Left cardiac atrium (tissue), 4 donors: Measurements from ENCODE around the gene TMEM91. TPM values are rescaled to one million over a fixed set of nuclear protein-coding genes. Genes with fewer than 3 reads are reported as not detected.

Source experiments
- ATAC-seq, 2 donors: fragments of 200-7000 bp; cut with Tn5 transposase; one replicate each; pipeline ENCODE4 v1.9.1; 2020; ENCODE audit warnings: mild to moderate bottlenecking in 2 of 2, moderate library complexity in 2 of 2
- DNase-seq: peaks from one replicate; pipeline ENCODE4 v3.0.0-alpha.2; 2020
- intact Hi-C, 2 donors: fragments of 100-400 bp; cut with DNase I; formaldehyde crosslinking; loops; one replicate each; pipeline versions ENCODE4 v1.14.1 to v1.15.1; 2022 to 2023
- total RNA-seq, 2 donors: library from RNA; stranded (reverse); fragmentation: NEBNext Ultra II Directional; extraction: Animal tissue kit (Norgen Biotek cat#: 25700); gene quantifications; one replicate each; pipeline ENCODE4 v1.2.1, GENCODE V29; 2021
- donor health status: DM: no; HTN: yes; CAD: no.
- donor health status: DM: no; HTN: yes; CAD: no; lungs with severe emphysema.
- donor health status: DM: yes; HTN: yes; CAD: no.
- donor health status: Dilated cardiomyopathy.

TMEM91 gene
- total RNA-seq, 2 donors from 2014 or later: 6.3 to 6.8 TPM

DNA sequence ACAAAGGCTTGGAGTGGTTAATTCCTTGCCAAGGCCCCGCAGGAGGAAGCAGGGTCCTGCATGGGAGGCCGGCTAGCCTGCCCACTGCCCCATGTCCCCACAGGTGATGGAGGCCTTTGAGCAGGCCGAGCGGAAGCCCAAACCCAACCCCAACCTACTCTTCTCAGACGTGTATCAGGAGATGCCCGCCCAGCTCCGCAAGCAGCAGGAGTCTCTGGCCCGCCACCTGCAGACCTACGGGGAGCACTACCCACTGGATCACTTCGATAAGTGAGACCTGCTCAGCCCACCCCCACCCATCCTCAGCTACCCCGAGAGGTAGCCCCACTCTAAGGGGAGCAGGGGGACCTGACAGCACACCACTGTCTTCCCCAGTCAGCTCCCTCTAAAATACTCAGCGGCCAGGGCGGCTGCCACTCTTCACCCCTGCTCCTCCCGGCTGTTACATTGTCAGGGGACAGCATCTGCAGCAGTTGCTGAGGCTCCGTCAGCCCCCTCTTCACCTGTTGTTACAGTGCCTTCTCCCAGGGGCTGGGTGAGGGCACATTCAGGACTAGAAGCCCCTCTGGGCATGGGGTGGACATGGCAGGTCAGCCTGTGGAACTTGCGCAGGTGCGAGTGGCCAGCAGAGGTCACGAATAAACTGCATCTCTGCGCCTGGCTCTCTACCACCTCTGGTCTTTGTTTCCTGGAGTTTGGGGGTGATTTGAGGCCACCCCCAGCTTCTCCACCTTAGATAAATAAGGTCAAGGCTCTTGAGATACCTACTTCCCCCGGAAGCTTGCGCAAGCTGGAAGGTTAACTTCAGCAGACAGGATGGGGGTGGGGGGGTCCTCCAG, 48.2 kb downstream of the TMEM91 start:
- no peak for DNase-seq

DNA sequence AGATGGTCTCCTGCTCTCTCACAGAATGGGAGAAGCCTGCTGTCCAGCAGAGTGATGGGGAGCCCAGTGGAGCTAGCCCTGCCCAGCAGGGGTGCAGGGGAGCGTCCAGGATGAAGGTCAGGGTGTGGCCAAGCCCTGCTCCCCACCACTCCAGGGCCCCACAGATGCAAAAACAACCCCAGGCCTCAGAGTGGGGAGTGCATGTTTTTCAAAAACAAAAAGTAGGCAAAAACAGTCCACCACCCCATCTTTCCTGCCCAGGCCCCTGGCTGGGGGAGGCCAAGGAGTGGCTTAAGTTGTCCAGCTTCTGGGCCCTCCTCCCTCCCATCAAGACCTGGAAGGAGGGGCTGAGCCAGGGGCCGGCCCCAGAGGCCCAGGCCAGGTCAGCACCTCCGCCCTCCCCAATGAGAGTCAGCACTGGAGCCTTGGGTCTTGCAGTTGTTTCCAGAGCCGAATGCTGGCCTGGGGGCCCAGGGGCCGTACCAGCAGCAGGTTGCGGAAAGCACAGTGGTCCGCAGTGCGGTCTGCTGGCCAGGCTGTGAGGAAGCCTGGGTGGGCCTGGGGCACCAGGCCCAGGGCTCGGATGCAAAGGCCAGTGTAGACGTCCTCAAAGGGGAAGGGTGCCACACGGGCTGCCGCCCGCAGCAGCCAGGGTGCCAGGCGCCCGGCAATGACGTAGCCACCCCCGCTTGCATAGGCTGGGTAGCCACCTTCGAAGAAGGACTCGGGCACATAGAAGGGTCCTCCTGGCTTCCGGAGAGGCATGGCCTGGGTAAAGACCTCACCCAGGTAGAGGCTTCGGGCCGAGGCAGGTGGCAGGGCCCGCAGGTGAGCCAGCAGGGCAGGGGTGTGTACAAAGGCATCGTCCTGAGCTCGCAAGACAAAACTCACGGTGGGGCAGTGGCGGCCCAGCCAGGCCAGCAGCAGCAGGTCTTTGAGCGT, 49.1 kb downstream of the TMEM91 start:
- DNase-seq (no peak), ATAC-seq (no peak)
- intact Hi-C loops: no loop called here

More for the DNA sequence above, 48.2 kb downstream of the TMEM91 start:
- intact Hi-C loops: no loop called here
- ATAC-seq: no peak

DNA sequence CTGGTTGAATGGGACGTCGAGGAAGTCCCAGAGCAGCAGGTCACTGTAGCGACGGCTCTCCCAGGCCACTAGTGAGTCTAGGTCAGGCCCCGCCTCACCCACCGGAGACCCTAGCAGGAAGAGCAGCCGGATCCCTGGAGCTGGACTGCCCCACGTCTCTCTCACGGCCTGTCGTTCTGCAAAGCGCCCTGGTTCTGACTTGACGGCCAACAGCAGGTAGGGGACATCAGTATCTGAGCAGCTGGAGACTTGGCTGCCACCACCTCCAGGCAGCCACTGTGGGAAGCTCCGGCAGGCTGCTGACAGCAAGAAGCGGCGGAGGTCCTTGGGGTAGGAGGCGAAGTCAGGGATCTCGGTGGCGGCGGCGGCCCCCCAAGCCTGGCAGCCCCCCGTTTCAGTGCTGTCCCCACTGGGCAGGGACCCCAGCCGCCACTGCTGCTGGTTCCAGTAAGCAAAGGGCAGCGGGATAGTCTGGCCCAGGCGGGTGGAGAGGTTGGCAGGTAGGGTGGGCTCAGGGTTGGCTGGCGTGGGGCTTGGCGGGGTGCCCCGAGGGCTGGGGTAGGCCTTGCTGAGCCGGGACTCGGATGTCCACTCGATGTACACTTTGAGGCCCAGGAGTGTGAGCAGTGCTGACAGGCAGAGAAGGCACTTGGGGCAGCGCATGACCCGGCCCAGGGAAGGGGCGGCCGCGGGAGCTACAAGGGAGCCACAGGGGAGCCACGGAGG, 49.9 kb downstream of the TMEM91 start:
- ATAC-seq (peak in 1 of 2 donors; percentile 3), DNase-seq (no peak)
- intact Hi-C loops: no loop called here

DNA sequence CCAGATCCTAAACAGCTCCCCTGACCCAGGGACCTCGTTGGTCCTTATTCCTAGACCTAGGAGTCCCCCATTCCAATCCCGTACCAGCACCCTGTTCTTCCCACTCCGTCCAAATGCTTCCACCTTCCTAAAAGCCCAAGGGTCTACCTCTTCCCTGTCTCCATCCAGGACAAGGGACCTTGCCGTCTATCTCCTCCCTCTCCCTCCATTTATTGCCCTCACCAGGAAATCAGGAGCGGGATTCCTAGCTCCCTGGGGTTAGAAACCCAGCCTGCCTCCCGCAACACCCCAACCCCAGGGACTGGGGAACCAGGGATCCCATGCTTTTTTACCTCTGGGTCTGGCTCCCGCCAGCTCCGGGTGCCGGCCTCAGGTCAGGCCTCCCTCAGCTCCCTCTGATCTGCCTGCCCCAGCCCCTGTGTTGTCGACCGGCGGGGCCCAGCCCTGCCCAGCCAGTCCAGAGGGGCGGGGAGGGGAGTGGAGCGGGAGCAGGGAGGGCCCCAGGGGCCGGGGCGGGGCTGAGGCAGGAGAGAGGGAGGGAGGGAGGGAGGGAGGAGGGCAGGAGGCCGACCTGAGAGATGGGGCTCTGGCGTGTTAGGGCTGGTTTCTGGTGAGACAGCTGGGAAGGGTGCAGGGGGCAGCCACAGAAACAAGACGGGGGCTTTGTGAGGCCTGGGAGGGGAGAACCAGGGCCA, 50.8 kb downstream of the TMEM91 start, which contains the start of gene B3GNT8:
TSS of gene B3GNT8 (minus strand) at position 423 of the 695 bp plus-strand sequence. CDS start 596 bp downstream, outside the sequence.
- intact Hi-C loops: no loop called here
- ATAC-seq (peak; percentile 88 to 92), DNase-seq (peak; percentile 87)

DNA sequence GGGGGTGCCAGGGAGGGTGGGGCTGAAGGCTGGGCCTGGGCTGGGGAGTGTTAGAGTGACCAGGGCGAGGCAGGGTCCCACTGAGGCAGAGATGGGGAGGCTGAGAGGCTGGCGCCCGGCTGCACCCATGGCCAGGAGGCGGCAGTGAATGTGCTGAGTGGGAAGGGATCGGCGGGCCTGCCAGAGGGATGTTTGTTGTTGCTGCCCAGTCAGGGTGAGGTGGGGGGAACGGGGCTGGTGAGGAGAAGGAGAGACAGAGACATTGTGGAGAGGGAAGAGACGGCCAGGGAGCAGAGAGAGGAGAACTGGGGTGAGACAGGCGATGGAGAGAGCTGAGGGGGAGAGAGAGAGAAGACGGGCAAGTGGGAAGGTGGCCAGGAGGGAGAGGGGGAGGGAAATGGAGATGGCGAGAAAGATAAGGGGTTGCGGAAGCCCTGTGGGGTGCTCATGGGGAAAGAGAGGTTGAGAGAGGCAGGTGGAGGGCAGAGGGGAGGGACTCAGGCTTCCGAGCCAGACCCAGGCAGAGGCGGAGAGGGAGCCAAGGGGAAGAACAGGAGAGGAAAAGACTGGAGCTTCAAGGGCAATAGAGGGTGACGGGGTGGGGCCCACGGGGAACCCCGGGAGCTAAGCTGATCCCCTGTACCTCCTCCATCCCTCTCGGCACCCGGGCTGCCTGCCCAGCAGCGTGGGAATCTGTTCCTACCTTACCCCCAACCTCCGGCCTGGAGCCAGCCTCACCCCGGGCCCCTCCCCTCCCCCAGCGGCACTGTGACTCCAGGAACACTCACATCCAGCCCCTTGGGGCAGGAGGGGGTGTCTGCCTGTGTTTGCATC, 51.5 kb downstream of the TMEM91 start:
- ATAC-seq: peak; percentile 29 to 42
- intact Hi-C loops: no loop called here
- DNase-seq: no peak

DNA sequence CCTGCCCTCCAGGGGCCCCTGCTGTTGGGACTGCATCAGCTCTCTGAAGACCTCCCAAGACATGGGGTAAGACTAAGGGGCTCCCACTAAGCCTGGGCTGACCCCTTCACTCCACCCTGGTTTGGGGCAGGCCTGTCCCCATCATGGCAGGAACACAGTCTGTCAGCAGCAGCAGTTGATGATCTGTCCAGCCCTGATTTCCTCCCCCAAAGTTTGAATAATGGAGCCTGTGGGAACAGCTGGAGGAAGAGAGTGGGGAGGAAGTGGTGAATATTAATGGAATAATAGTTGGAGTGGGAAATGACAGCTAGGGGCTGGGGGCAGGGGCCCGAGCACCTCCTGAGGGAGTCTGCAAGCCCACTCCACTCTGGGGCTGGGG, 52.1 kb downstream of the TMEM91 start:
- no peak for DNase-seq
- ATAC-seq: no peak
- intact Hi-C loops: no loop called here

DNA sequence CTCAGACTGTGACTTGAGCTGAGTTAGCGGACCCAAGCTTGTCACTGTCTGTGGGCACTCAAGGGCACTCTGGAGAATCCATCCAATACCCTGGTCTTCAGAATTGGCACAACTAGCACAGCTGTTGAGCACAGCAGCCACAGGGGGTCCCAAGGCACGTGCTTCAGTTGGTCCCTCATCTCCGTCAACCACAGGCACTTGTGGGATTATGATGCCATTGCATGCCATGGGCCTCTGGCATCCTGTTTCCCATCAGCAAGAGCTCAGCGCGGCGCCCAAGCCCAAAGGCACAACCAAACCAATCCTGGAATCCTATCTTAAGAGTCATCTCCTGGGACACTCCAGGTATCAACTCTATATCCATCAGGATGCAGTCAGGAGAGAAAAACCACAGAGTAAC, 54.6 kb downstream of the TMEM91 start:
- DNase-seq (no peak), ATAC-seq (no peak)
- intact Hi-C loops: loop anchor here in 1 of 2 donors (10.0 kb wide), 1 partner anchor 106 kb away; no protein-coding TSS in a partner anchor

DNA sequence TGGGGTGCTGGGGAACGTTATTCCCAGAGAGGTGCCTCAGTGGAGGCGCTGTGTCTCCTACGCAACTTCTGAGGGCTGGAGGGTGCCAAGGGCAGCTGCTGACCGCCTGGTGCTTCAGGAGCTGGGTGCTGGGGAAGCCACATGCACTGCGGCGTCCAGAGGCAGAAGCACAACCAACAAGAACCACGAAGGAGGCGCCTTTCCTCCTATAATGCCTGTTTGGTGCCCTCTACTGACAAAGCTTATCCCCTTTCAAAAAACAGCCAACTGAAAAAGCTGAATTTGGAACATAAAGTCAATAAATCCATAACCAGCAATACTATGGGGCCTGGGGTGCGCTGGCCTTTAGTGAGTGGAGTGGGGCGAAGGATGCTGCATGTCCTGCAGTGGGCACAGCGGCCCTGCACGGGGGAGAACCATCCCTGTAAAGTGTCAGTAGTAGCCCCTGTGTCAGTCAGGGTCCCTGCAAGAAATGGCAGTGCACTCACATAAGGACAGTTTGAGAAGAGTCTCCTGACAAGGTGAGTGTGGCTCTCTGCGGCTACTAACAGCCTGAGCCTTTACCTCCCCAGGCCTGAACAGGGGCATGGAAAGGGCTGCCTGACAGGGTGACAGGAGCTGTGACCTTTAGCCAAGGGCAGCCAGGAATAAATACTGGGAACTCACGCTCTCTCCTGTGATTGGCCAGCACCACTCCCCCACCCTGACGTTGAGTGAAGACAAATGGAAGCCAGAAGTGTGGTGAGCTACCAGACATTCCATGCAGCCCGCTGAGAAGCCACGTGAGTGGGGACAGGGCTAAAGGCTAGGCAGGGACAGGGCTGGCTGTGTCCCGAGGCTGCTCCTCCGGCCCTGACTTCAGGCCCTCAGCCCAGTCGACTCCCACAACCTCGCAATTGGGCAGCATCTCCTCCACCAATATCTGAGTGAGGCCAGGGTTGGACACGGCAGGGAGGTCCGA, 55.4 kb downstream of the TMEM91 start:
- peak; percentile 63 for DNase-seq
- ATAC-seq: peak; percentile 68 to 71
- intact Hi-C loops: loop anchor here in 1 of 2 donors (10.0 kb wide), 1 partner anchor 107 kb away; no protein-coding TSS in a partner anchor

DNA sequence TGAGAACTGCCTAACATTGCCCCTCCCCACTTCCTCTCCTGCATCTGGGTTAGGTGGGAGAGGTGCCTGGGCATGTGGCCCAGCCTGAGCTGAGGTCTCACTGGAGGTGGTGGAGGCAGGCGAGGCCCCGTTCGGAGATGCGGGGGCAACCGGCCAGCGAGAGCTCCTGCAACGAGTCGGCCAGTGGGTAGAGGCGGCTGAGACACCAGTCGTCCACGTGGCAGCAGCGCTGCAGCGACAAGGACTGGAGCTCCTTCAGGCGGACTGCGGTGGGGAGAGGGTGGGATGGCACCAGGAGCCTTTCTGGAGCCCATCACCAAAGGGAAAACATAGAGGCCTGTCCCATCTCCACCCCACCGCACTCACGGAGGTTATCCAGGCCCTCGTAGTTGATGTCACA, 56.8 kb downstream of the TMEM91 start:
- DNase-seq (no peak), ATAC-seq (no peak)
- intact Hi-C loops: loop anchor here in 1 of 2 donors (10.0 kb wide), 1 partner anchor 108 kb away; no protein-coding TSS in a partner anchor

Other genes with a start within 250 kb of the TMEM91 start
- 1 to 10 TPM; 1.1 to 1.3 TPM for gene CYP2S1, start 183.3 kb upstream of the TMEM91 start, total RNA-seq
- 10 to 100 TPM; 27.5 to 31.8 TPM for gene AXL, start 157.3 kb upstream of the TMEM91 start, total RNA-seq
- gene HNRNPUL1, start 112.2 kb upstream of the TMEM91 start, total RNA-seq: 100 to 1,000 TPM; 116 to 147 TPM
- 10 to 100 TPM; 18.0 to 18.6 TPM for gene CCDC97, start 66.4 kb upstream of the TMEM91 start, total RNA-seq
- gene TGFB1, start 22.6 kb upstream of the TMEM91 start, total RNA-seq: 10 to 100 TPM; 29.3 to 31.5 TPM
- gene B9D2, start 12.4 kb upstream of the TMEM91 start, total RNA-seq: 1 to 10 TPM; 3.5 to 4.1 TPM
- 10 to 100 TPM in 1 of 2 donors, 1 to 10 TPM in 1; 8.1 to 13.4 TPM for gene EXOSC5, start 20.8 kb downstream of the TMEM91 start, total RNA-seq
- gene BCKDHA, start 21.3 kb downstream of the TMEM91 start, total RNA-seq: 10 to 100 TPM; 24.0 to 31.4 TPM
- 1 to 10 TPM; 1.4 to 3.2 TPM for gene B3GNT8, start 50.8 kb downstream of the TMEM91 start, total RNA-seq
- 10 to 100 TPM; 59.0 to 67.6 TPM for gene DMAC2, start 63.4 kb downstream of the TMEM91 start, total RNA-seq
- not detected for gene ERICH4, start 66.6 kb downstream of the TMEM91 start, total RNA-seq
- gene CEACAM21, start 199.6 kb downstream of the TMEM91 start, total RNA-seq: 1 to 10 TPM in 1 of 2 donors, under 1 TPM in 1; 0.89 to 1.2 TPM